CD4-positive, alpha-beta T cell treated with Interleukin-10 for 1 hour (primary cell): ENCODE measurements around the gene PLEKHO2.

Experiments used
- DNase-seq: peaks from one replicate; pipeline ENCODE4 v3.0.0-alpha.2; 2020

PLEKHO2 gene

GRCh38 chr15:64858021-64858575, 16.4 kb downstream of the PLEKHO2 start:
- no peak for DNase-seq

GRCh38 chr15:64859226-64859625, 17.5 kb downstream of the PLEKHO2 start:
- no peak for DNase-seq

- DNase-seq = no peak
Measured at GRCh38 chr15:64861331-64861730, 19.6 kb downstream of the PLEKHO2 start.

GRCh38 chr15:64861960-64862359, 20.2 kb downstream of the PLEKHO2 start:
- no peak for DNase-seq

GRCh38 chr15:64862408-64862807, 20.7 kb downstream of the PLEKHO2 start:
- no peak for DNase-seq

GRCh38 chr15:64864068-64864467, 22.4 kb downstream of the PLEKHO2 start:
- no peak for DNase-seq

GRCh38 chr15:64865126-64865997, 23.6 kb downstream of the PLEKHO2 start:
- no peak for DNase-seq

GRCh38 chr15:64865998-64866520, 24.3 kb downstream of the PLEKHO2 start:
- DNase-seq = no peak

GRCh38 chr15:64869501-64869900, 27.8 kb downstream of the PLEKHO2 start:
- no peak for DNase-seq

GRCh38 chr15:64870353-64870752, 28.6 kb downstream of the PLEKHO2 start:
- no peak for DNase-seq

- no peak for DNase-seq
Measured at GRCh38 chr15:64875641-64876223, 34.0 kb downstream of the PLEKHO2 start.

- DNase-seq = no peak
Measured at GRCh38 chr15:64877435-64877834, 35.7 kb downstream of the PLEKHO2 start.

GRCh38 chr15:64878705-64879104, 37.0 kb downstream of the PLEKHO2 start:
- DNase-seq = no peak

GRCh38 chr15:64883100-64883581, 41.4 kb downstream of the PLEKHO2 start:
- peak; percentile 58 for DNase-seq

GRCh38 chr15:64883997-64884511, 42.3 kb downstream of the PLEKHO2 start:
- DNase-seq = peak; percentile 77

- DNase-seq = no peak
Measured at GRCh38 chr15:64884679-64885078, 43.0 kb downstream of the PLEKHO2 start.

- DNase-seq = no peak
Measured at GRCh38 chr15:64888336-64888735, 46.6 kb downstream of the PLEKHO2 start.

GRCh38 chr15:64891561-64891960, 49.8 kb downstream of the PLEKHO2 start:
- DNase-seq = no peak

GRCh38 chr15:64892847-64893403, 51.2 kb downstream of the PLEKHO2 start:
- peak; percentile 31 for DNase-seq

GRCh38 chr15:64893481-64894394, 52.0 kb downstream of the PLEKHO2 start:
- peak; percentile 97 for DNase-seq

GRCh38 chr15:64894395-64895056, 52.8 kb downstream of the PLEKHO2 start:
- DNase-seq = peak; percentile 90
